GM12872 (cell line): ENCODE measurements around the gene BRI3BP.

ENCODE experiments used
- CTCF ChIP-seq: IDR thresholded peaks from 3 replicates; pipeline ENCODE4 v1.5.1; 2011; ENCODE audit warnings: low read depth, mild to moderate bottlenecking, low read length, moderate library complexity; ENCODE audit not compliant: insufficient read depth

Gene BRI3BP, protein sequence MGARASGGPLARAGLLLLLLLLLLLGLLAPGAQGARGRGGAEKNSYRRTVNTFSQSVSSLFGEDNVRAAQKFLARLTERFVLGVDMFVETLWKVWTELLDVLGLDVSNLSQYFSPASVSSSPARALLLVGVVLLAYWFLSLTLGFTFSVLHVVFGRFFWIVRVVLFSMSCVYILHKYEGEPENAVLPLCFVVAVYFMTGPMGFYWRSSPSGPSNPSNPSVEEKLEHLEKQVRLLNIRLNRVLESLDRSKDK

GRCh38 chr12:124993626-124994436 lies at the start of gene BRI3BP:
TSS of gene BRI3BP (plus strand) at chr12:124993645. CDS start at chr12:124993791, 146 bp downstream.
- TF ChIP-seq CTCF, result no peak

DNA sequence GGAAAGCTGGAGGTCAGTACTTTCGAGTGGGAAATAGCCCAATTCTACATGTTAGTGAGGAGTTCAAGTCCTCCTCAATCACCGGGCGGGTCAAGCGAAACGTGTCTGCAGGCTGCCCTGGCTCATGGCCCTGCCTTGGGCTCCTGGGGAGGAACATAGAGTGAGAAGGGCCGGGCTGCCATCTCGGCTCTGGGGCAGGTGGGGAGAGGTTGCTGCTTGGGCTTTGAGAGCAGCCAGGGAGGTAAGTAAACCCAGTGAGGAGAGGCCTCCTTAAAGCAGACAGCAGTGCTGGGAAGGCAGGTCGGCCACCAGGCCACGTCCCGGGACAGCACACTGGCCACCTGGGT lies 47.0 kb upstream of the BRI3BP start:
- no peak for TF ChIP-seq CTCF

GRCh38 chr12:124947013-124947412 lies 46.4 kb upstream of the BRI3BP start:
- no peak for TF ChIP-seq CTCF

- no peak for TF ChIP-seq CTCF
Observed at GRCh38 chr12:124947561-124948398, 45.7 kb upstream of the BRI3BP start.

GRCh38 chr12:124949066-124949465 lies 44.4 kb upstream of the BRI3BP start:
- no peak for TF ChIP-seq CTCF

- no peak for TF ChIP-seq CTCF
Observed at GRCh38 chr12:124949779-124950728, 43.4 kb upstream of the BRI3BP start.
